Suprapubic skin (tissue), 4 donors: ENCODE results near the gene SYNPO.

Experiments
- CTCF ChIP-seq, 2 donors: fragments of 200-600 bp in 1 of 2; fragments of 450-650 bp in 1 of 2; sonication (generic) in 1 of 2; IDR thresholded peaks; one replicate each; pipeline ENCODE4 v1.5.1; 2016 to 2019; ENCODE audit warnings: antibody characterized with exemption in 2 of 2, mild to moderate bottlenecking in 1 of 2, moderate library complexity in 1 of 2
- POLR2A ChIP-seq, 2 donors: fragments of 450-650 bp; IDR thresholded peaks; one replicate each; pipeline ENCODE4 v1.6.1; 2017; ENCODE audit warnings: antibody characterized with exemption in 2 of 2, mild to moderate bottlenecking in 2 of 2, moderate library complexity in 2 of 2
- POLR2AphosphoS5 ChIP-seq, 3 donors: sonication (generic); formaldehyde crosslinking; IDR thresholded peaks; one replicate each; pipeline ENCODE4 v1.6.1; 2017; ENCODE audit warnings: antibody characterized with exemption in 3 of 3

DNA sequence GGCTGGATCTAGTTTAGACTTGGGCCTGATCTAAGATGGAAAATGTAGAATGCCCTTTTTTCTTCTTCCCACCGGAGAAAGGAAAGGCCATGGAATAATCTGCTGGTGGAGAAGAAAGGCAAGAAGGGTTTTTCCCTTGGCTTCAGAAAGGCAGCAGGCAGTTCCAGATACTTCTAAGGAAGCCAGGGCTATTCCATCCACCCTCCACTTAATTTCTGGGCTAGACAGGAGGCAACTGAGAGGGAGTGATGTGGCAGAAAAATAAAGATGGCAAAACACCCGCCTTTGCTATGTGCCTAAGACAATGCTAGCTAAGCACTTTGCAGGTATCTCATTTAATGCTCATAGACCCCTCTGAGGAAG lies 30.5 kb downstream of the SYNPO start:
- TF ChIP-seq CTCF (IDR thresholded peaks at IDR 0.05) (no peak), POLR2A (IDR thresholded peaks at IDR 0.05) (no peak), POLR2AphosphoS5 (IDR thresholded peaks at IDR 0.05) (no peak)
